Upper lobe of left lung (tissue), 4 donors: ENCODE results near the gene LPIN1.
"Not testable (repeated sequence)": the region's sequence is repeated elsewhere in the genome, so short reads cannot be mapped to it uniquely, and the experiment has no call there.

ENCODE experiments used
- POLR2A ChIP-seq, 4 donors: fragments of 450-650 bp; IDR thresholded peaks; one replicate each; pipeline ENCODE4 v1.5.1; 2016 to 2017; ENCODE audit warnings: antibody characterized with exemption in 4 of 4, mild to moderate bottlenecking in 2 of 4
- POLR2AphosphoS5 ChIP-seq, 2 donors: sonication (generic); formaldehyde crosslinking; IDR thresholded peaks; one replicate each; pipeline ENCODE4 v1.5.1; 2017; ENCODE audit warnings: antibody characterized with exemption in 2 of 2

- not testable (repeated sequence) for TF ChIP-seq POLR2A, POLR2AphosphoS5 (IDR thresholded peaks at IDR 0.05)
These were observed 75.9 kb downstream of the LPIN1 start for GRCh38 chr2:11822359-11822745.
